Breast epithelium (tissue), 4 donors: ENCODE measurements around the gene A3GALT2. TPM values are rescaled to one million over a fixed set of nuclear protein-coding genes. Genes with fewer than 3 reads are reported as not detected.

Experiments
- DNase-seq, 2 donors: peaks; one replicate each; pipeline ENCODE4 v3.0.0-alpha.2; 2019; ENCODE audit warnings: low spot score in 2 of 2
- H3K27ac ChIP-seq, 2 donors: fragments of 200-600 bp; sonication (generic) in 1 of 2; one replicate each; pipeline ENCODE4 v1.5.1; 2016 to 2019; ENCODE audit warnings: mild to moderate bottlenecking in 1 of 2
- H3K27me3 ChIP-seq, 2 donors: fragments of 200-600 bp; sonication (generic) in 1 of 2; one replicate each; pipeline versions ENCODE4 v1.5.1 to v1.6.0; 2017 to 2019; ENCODE audit warnings: control low read depth in 1 of 2, mild to moderate bottlenecking in 1 of 2
- H3K36me3 ChIP-seq: fragments of 200-600 bp; one replicate; pipeline ENCODE4 v1.5.1; 2019
- H3K4me1 ChIP-seq, 2 donors: fragments of 200-600 bp; sonication (generic); one replicate each; pipeline ENCODE4 v1.5.1; 2016 to 2019; ENCODE audit warnings: control low read depth in 1 of 2
- H3K4me3 ChIP-seq, 3 donors: fragments of 200-600 bp; sonication (generic); 1 replicate in 2 of 3; 2 replicates in 1 of 3; pipeline ENCODE4 v1.5.1; 2016 to 2019; ENCODE audit warnings: mild to moderate bottlenecking in 3 of 3, moderate library complexity in 2 of 3
- H3K9me3 ChIP-seq, 2 donors: fragments of 200-600 bp; sonication (generic) in 1 of 2; one replicate each; pipeline ENCODE4 v1.5.1; 2016 to 2019; ENCODE audit warnings: control low read depth in 1 of 2
- CTCF ChIP-seq, 3 donors: fragments of 450-650 bp; IDR thresholded peaks; one replicate each; pipeline ENCODE4 v1.5.1; 2016 to 2017; ENCODE audit warnings: antibody characterized with exemption in 3 of 3, mild to moderate bottlenecking in 3 of 3, moderate library complexity in 3 of 3
- POLR2A ChIP-seq: fragments of 450-650 bp; IDR thresholded peaks from one replicate; pipeline ENCODE4 v1.6.1; 2016; ENCODE audit warnings: antibody characterized with exemption, mild to moderate bottlenecking, moderate library complexity
- POLR2AphosphoS5 ChIP-seq, 3 donors: sonication (generic); formaldehyde crosslinking; IDR thresholded peaks; one replicate each; pipeline ENCODE4 v1.6.1; 2017; ENCODE audit warnings: antibody characterized with exemption in 3 of 3
- intact Hi-C: fragments of 100-400 bp; cut with DNase I; formaldehyde crosslinking; loops from one replicate; pipeline ENCODE4 v1.15.1; 2023; ENCODE audit warnings: low total_unique reads
- total RNA-seq, 3 donors: library from RNA; depleted of rRNA; stranded (reverse); fragments of >200 nt; gene quantifications; one replicate each; pipeline ENCODE4 v1.1.0, GENCODE V29; 2016

The A3GALT2 gene
- total RNA-seq, 3 donors from 2014 or later, result not detected

- H3K9me3 ChIP-seq, result no peaks in the 10 kb centered on the region
- H3K4me3 ChIP-seq, result no peak overlapping the region
- no peaks in the 10 kb centered on the region for H3K36me3 ChIP-seq
- H3K4me1 ChIP-seq, result peaks cover 20 to 46% of the 10 kb centered on the region in 2 donors
- peak; percentile 82 to 91 for DNase-seq
- H3K27ac ChIP-seq, result peak overlapping the region; percentile 89 to 94
- no peaks in the 10 kb centered on the region for H3K27me3 ChIP-seq
- intact Hi-C loops, result loop anchor here (5.0 kb wide), 1 partner anchor 70 kb away; no protein-coding TSS in a partner anchor
- TF ChIP-seq CTCF (IDR thresholded peaks at IDR 0.05), result peak; percentile 94 to 97 (median 95)
- no peak for TF ChIP-seq POLR2A
- peak in 2 of 3 donors; percentile 61 to 76 for TF ChIP-seq POLR2AphosphoS5 (IDR thresholded peaks at IDR 0.05)
Observed at GRCh38 chr1:33367485-33368405, 46.8 kb upstream of the A3GALT2 start.

GRCh38 chr1:33366762-33367484 is 46.0 kb upstream of the A3GALT2 start:
- peak overlapping the region; percentile 89 to 94 for H3K27ac ChIP-seq
- no peaks in the 10 kb centered on the region for H3K27me3 ChIP-seq
- TF ChIP-seq POLR2AphosphoS5 (IDR thresholded peaks at IDR 0.05) (no peak), POLR2A (no peak), CTCF (IDR thresholded peaks at IDR 0.05) (no peak)
- no peak overlapping the region for H3K4me3 ChIP-seq
- H3K4me1 ChIP-seq, result peaks cover 20 to 47% of the 10 kb centered on the region in 2 donors
- intact Hi-C loops, result loop anchor here (5.0 kb wide), 1 partner anchor 70 kb away; no protein-coding TSS in a partner anchor
- H3K36me3 ChIP-seq, result no peaks in the 10 kb centered on the region
- DNase-seq, result no peak
- no peaks in the 10 kb centered on the region for H3K9me3 ChIP-seq

GRCh38 chr1:33365560-33365997 is 44.7 kb upstream of the A3GALT2 start:
- no peaks in the 10 kb centered on the region for H3K9me3 ChIP-seq
- no peak overlapping the region for H3K4me3 ChIP-seq
- intact Hi-C loops, result loop anchor here (5.0 kb wide), 1 partner anchor 68 kb away; no protein-coding TSS in a partner anchor
- DNase-seq, result peak in 1 of 2 donors; percentile 65
- peak overlapping the region; percentile 89 to 94 for H3K27ac ChIP-seq
- no peaks in the 10 kb centered on the region for H3K27me3 ChIP-seq
- H3K4me1 ChIP-seq, result peaks cover 20 to 53% of the 10 kb centered on the region in 2 donors
- peak; percentile 32 to 68 (median 37) for TF ChIP-seq POLR2AphosphoS5 (IDR thresholded peaks at IDR 0.05)
- TF ChIP-seq POLR2A, result no peak
- no peaks in the 10 kb centered on the region for H3K36me3 ChIP-seq

GRCh38 chr1:33364565-33364918 is 43.6 kb upstream of the A3GALT2 start:
- intact Hi-C loops, result no loop called here
- peaks cover 20 to 60% of the 10 kb centered on the region in 2 donors for H3K4me1 ChIP-seq
- peak overlapping the region; percentile 89 to 94 for H3K27ac ChIP-seq
- no peak for DNase-seq
- peak overlapping the region in 1 of 3 donors; percentile 41 for H3K4me3 ChIP-seq
- TF ChIP-seq CTCF (IDR thresholded peaks at IDR 0.05) (no peak), POLR2AphosphoS5 (IDR thresholded peaks at IDR 0.05) (no peak), POLR2A (no peak)
- H3K27me3 ChIP-seq, result no peaks in the 10 kb centered on the region
- no peaks in the 10 kb centered on the region for H3K36me3 ChIP-seq
- H3K9me3 ChIP-seq, result no peaks in the 10 kb centered on the region

- Histone ChIP-seq H3K27me3 (no peaks in the 10 kb centered on the region), H3K4me3 (peak overlapping the region in 1 of 3 donors; percentile 41), H3K27ac (peak overlapping the region; percentile 89 to 94), H3K4me1 (peaks cover 20 to 62% of the 10 kb centered on the region in 2 donors), H3K36me3 (no peaks in the 10 kb centered on the region), H3K9me3 (no peaks in the 10 kb centered on the region)
- intact Hi-C loops, result no loop called here
- DNase-seq, result no peak
- TF ChIP-seq POLR2AphosphoS5 (IDR thresholded peaks at IDR 0.05) (no peak), POLR2A (no peak), CTCF (IDR thresholded peaks at IDR 0.05) (no peak)
Observed at GRCh38 chr1:33363470-33363861, 42.6 kb upstream of the A3GALT2 start.
